GM12891 (cell line): ENCODE results near the gene LAMTOR4.

ENCODE experiments used
- POLR2A ChIP-seq: IDR thresholded peaks from 2 replicates; pipeline ENCODE4 v1.6.1; 2011; ENCODE audit warnings: low read depth, low read length, control low read depth
- POLR2AphosphoS5 ChIP-seq: IDR thresholded peaks from 2 replicates; pipeline ENCODE4 v1.6.1; 2011; ENCODE audit warnings: low read depth, low read length, control low read depth

- TF ChIP-seq POLR2A = no peak
- TF ChIP-seq POLR2AphosphoS5 = no peak
These were observed 41.5 kb downstream of the LAMTOR4 start for GRCh38 chr7:100190048-100190711.
